HL-60 (cell line): Measurements from ENCODE around the gene WDR70.

ENCODE experiments used
- GABPA ChIP-seq: IDR thresholded peaks from 2 replicates; pipeline ENCODE4 v1.6.1; 2012; ENCODE audit warnings: low read depth
- POLR2AphosphoS5 ChIP-seq: IDR thresholded peaks from 2 replicates; pipeline ENCODE4 v1.6.1; 2012; ENCODE audit warnings: low read depth
- SPI1 ChIP-seq: IDR thresholded peaks from 2 replicates; pipeline ENCODE4 v1.6.1; 2012; ENCODE audit warnings: low read depth, mild to moderate bottlenecking, borderline replicate concordance
- TF ChIP-seq, protein P1 (sequence below): IDR thresholded peaks from one replicate; pipeline ENCODE4 v1.5.1; 2011; ENCODE audit warnings: low read length, control low read depth, inconsistent platforms; ENCODE audit not compliant: insufficient read depth
- TF ChIP-seq, protein P2 (sequence below): IDR thresholded peaks from 2 replicates; pipeline ENCODE4 v1.6.1; 2012; ENCODE audit warnings: low read depth; ENCODE audit not compliant: insufficient replicate concordance

DNA sequence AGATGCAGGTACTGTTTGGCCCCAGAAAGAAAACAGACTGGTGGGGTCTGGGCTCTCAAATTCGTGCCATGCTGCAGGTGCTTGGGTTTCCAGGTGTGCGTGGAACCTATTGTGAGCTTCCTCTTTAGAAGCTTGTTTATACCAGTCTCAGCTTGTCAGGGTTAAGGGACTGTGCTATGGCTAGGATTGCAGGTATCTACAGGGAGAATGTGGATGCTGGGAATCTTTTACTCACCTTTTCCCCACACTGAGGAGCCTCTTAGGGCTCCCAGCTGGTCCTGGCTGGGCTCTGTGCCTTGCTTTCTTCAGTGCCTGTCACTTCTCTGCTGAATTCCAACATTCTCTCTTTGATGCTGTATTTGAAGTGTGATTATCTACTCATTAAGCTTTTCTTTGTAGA is 111.8 kb downstream of the WDR70 start:
- TF ChIP-seq, protein P1, sequence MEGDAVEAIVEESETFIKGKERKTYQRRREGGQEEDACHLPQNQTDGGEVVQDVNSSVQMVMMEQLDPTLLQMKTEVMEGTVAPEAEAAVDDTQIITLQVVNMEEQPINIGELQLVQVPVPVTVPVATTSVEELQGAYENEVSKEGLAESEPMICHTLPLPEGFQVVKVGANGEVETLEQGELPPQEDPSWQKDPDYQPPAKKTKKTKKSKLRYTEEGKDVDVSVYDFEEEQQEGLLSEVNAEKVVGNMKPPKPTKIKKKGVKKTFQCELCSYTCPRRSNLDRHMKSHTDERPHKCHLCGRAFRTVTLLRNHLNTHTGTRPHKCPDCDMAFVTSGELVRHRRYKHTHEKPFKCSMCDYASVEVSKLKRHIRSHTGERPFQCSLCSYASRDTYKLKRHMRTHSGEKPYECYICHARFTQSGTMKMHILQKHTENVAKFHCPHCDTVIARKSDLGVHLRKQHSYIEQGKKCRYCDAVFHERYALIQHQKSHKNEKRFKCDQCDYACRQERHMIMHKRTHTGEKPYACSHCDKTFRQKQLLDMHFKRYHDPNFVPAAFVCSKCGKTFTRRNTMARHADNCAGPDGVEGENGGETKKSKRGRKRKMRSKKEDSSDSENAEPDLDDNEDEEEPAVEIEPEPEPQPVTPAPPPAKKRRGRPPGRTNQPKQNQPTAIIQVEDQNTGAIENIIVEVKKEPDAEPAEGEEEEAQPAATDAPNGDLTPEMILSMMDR, result no peak
- no peak for TF ChIP-seq POLR2AphosphoS5
- TF ChIP-seq, protein P2, sequence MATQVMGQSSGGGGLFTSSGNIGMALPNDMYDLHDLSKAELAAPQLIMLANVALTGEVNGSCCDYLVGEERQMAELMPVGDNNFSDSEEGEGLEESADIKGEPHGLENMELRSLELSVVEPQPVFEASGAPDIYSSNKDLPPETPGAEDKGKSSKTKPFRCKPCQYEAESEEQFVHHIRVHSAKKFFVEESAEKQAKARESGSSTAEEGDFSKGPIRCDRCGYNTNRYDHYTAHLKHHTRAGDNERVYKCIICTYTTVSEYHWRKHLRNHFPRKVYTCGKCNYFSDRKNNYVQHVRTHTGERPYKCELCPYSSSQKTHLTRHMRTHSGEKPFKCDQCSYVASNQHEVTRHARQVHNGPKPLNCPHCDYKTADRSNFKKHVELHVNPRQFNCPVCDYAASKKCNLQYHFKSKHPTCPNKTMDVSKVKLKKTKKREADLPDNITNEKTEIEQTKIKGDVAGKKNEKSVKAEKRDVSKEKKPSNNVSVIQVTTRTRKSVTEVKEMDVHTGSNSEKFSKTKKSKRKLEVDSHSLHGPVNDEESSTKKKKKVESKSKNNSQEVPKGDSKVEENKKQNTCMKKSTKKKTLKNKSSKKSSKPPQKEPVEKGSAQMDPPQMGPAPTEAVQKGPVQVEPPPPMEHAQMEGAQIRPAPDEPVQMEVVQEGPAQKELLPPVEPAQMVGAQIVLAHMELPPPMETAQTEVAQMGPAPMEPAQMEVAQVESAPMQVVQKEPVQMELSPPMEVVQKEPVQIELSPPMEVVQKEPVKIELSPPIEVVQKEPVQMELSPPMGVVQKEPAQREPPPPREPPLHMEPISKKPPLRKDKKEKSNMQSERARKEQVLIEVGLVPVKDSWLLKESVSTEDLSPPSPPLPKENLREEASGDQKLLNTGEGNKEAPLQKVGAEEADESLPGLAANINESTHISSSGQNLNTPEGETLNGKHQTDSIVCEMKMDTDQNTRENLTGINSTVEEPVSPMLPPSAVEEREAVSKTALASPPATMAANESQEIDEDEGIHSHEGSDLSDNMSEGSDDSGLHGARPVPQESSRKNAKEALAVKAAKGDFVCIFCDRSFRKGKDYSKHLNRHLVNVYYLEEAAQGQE, result no peak
- TF ChIP-seq SPI1, result no peak
- TF ChIP-seq GABPA, result no peak
